ENCODE data around the gene PHC2. TPM values are rescaled to one million over a fixed set of nuclear protein-coding genes. Genes with fewer than 3 reads are reported as not detected.

Gene PHC2
- total RNA-seq, 4 donors from 2014 or later, result 118 to 164 (median 139) TPM

DNA sequence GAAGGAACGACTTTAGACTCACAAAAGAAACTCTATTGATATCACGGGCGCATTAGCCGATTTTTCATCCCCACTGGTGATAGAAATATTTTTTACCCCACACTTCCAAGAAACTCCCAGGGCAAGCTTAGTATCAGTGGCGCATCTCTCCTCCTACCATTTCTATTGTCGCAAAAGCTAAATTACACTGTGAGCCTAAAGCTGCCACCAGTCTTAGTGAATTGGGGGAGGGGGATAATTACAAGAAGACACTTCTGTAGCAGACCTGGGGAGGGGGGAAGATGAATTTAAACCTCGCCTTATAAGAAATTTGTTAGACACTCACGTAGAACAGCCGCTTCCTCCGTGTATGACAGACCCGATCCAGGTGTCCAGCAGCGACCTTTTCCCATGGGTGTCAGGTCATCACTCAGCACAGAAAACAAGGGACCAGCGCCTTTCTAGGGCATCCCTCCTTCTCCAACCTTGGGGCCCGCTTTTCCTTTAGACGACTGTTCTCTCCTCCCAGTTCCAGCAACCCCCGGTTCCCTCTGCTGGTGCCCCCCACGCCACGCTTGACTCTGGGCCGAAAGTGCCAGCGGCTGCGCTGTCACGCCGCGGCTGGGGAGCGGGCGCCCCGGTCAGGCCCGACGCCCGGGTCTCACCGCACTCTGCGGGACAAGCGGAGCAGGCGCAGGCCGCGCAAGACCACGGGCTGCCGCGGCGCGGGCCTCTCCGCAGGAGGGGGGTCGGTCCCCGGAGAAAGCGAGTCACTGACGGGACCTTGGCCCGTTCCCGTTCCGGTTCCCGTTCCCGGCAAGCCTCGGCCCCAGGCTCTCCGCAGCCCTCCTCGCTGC, 821 bp downstream of the PHC2 start:
- TF ChIP-seq, protein P1, sequence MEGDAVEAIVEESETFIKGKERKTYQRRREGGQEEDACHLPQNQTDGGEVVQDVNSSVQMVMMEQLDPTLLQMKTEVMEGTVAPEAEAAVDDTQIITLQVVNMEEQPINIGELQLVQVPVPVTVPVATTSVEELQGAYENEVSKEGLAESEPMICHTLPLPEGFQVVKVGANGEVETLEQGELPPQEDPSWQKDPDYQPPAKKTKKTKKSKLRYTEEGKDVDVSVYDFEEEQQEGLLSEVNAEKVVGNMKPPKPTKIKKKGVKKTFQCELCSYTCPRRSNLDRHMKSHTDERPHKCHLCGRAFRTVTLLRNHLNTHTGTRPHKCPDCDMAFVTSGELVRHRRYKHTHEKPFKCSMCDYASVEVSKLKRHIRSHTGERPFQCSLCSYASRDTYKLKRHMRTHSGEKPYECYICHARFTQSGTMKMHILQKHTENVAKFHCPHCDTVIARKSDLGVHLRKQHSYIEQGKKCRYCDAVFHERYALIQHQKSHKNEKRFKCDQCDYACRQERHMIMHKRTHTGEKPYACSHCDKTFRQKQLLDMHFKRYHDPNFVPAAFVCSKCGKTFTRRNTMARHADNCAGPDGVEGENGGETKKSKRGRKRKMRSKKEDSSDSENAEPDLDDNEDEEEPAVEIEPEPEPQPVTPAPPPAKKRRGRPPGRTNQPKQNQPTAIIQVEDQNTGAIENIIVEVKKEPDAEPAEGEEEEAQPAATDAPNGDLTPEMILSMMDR (IDR thresholded peaks at IDR 0.05; ENCODE audit: low read depth), result no peak

DNA sequence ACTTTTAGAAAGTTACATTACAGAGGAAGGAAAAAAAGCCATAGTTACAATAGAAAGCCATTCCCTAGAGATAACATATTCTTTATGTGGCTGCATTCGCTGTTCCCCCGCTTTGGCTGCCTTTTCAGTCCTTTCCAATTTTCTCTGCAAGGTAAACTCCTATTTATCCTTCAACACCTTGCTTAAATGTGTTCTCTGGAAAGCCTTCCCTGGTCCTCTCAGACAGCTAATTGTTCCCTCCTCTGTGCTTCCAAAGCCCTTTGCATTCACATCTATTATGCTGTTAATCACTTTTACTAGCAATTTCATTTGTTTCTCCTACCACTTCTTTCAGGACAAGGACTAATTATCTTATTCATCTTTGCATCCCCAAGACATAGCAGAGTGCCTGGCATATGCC, 1.6 kb downstream of the PHC2 start:
- TF ChIP-seq, protein P1 (IDR thresholded peaks at IDR 0.05; ENCODE audit: low read depth), result no peak

- TF ChIP-seq, protein P1 (IDR thresholded peaks at IDR 0.05; ENCODE audit: low read depth), result no peak
These were observed 2.2 kb downstream of the PHC2 start for GRCh38 chr1:33428661-33429060.

DNA sequence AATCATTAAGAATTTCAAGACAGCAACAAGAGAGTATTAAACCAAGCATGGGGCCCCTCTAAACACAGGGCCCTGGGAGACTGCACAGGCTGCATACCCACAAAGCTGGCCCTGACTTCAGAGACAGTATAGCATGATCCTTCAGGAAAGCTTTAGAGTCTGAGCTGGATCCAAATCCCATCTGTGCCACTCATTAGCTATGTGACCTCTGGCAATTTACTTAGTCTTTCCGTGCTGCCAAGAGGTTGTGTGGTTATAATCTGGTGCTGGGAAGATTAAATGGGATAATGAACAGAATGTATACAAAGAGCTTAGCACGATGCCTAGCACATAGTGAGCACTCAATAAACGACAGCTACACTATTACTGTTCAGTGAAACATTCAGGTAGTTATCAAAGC, 4.0 kb downstream of the PHC2 start:
- TF ChIP-seq, protein P1 (IDR thresholded peaks at IDR 0.05; ENCODE audit: low read depth), result no peak

- TF ChIP-seq, protein P1 (IDR thresholded peaks at IDR 0.05; ENCODE audit: low read depth), result no peak
These were observed 5.0 kb downstream of the PHC2 start for GRCh38 chr1:33425900-33426299.

- TF ChIP-seq, protein P1 (IDR thresholded peaks at IDR 0.05; ENCODE audit: low read depth), result no peak
These were observed 6.3 kb downstream of the PHC2 start for GRCh38 chr1:33424610-33425009.

DNA sequence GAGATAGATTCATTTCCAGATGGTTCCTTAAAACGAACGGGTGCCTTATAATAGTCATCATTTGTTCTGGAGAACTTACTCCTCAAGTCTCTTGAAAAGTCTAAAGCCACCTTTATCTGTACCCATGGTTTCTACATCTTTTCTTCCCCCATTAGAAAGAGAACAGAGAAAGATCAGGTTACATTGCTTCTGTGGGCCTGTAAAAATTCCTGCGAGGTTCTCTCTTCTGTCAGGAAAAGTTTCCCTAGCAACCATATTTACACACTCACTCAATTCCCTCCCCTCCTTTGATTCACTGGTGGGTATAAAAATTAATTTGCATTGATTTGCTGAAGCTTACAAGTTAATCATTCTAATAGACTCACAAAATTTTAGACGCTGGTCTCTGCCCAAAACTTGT, 6.7 kb downstream of the PHC2 start:
- TF ChIP-seq, protein P1 (IDR thresholded peaks at IDR 0.05; ENCODE audit: low read depth), result no peak

All from subcutaneous adipose tissue (tissue), 4 donors.